Activated CD4-positive, alpha-beta T cell treated with anti-CD3 and anti-CD28 coated beads for 1 hour (primary cell): ENCODE results near the gene ZNF629.
"Not testable (repeated sequence)": the region's sequence is repeated elsewhere in the genome, so short reads cannot be mapped to it uniquely, and the experiment has no call there.

Experiments
- DNase-seq: peaks from one replicate; pipeline ENCODE4 v3.0.0-alpha.2; 2020

ZNF629 gene

GRCh38 chr16:30786936-30787612 is at the start of gene ZNF629:
Gene ZNF629 (minus strand): TSS chr16:30787205. CDS start chr16:30784482, 2,723 bp downstream.
- no peak for DNase-seq

DNA sequence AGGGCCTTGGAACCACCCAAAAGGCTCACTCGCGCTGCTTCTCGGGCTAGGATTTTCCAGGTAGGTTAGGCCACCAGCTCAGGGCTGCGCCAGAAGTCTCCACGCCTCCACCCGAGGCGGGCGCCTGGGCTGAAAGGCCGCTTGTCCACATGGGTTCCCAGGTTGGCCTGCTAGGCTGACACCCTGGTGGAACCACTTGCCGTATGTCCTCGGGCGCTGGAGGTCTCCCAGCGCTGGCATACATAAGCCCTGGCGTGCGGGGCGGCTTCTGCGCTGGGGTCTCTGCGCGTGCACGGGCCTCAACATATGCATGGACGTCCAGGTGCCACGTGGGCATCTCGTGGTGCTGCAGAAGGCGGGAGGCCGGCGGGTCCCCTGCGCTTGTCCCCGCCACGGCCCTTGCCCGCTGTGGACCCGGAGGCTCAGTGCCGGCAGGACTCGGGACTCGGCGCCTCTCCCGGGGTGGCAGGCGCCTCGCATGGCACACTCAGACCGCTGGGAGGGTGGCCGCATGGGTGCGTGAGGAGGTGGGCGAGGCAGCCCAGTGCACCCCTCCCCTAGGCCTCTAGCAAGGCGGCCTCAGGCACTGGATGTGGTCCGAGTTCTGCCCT is 47.2 kb upstream of the ZNF629 start:
- DNase-seq: no peak

- no peak for DNase-seq
Measured at GRCh38 chr16:30830072-30830417, 43.0 kb upstream of the ZNF629 start.

- DNase-seq: no peak
Measured at GRCh38 chr16:30829130-30830071, 42.4 kb upstream of the ZNF629 start.

DNA sequence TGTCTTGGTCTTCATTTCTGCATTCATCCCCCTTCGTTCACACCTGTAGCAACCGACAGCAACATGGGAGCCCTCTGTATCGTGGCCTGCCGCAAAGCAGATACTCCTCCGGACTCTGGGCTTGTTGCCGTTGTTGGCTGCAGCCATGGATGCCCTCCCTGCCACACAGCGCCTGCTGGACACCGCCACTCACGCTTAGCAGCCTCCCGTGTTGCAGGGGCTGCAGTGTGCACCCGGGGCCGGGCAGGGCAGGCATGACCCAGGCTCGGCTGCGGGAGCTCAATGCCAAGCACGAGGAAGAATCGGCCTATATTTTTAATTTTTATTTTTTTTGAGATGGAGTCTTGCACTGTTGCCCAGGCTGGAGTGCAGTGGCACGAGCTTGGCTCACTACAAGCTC is 34.9 kb upstream of the ZNF629 start:
- no peak for DNase-seq

- not testable (repeated sequence) for DNase-seq
Measured at GRCh38 chr16:30821441-30821840, 34.4 kb upstream of the ZNF629 start.

- DNase-seq: no peak
Measured at GRCh38 chr16:30820952-30821421, 34.0 kb upstream of the ZNF629 start.

DNA sequence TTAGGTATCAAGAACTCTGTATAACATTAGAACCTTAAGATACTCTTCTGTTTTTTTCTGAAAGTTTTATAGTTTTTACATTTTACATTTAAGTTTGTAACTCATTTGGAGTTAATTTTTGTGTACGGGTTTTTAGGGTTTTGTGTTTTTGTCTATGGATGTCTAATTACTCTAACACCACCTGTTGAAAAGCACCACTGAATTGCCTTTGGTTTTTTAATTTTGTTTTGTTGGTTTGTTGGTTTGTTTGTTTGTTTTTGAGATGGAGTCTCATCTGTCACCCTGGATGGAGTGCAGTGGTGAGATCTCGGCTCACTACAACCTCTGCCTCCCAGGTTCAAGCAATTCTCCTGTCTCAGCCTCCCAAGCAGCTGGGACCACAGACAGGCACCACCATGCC is 29.8 kb upstream of the ZNF629 start:
- no peak for DNase-seq

GRCh38 chr16:30813821-30814189 is 26.8 kb upstream of the ZNF629 start:
- no peak for DNase-seq

DNA sequence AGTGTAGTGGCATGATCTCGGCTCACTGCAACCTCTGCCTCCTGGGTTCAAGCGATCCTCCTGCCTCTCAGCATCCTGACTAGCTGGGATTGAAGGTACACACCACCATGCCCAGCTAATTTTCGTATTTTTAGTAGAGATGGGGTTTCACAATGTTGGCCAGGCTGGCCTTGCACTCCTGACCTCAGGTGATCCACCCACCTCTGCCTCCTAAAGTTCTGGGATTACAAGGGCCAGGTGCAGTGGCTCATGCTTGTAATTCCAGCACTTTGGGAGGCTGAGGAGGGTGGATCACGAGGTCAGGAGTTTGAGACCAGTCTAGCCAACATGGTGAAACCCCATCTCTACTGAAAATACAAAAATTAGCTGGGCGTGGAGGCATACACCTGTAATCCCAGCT is 22.7 kb upstream of the ZNF629 start:
- not testable (repeated sequence) for DNase-seq

GRCh38 chr16:30808890-30809426 is 22.0 kb upstream of the ZNF629 start:
- DNase-seq: not testable (repeated sequence)

DNA sequence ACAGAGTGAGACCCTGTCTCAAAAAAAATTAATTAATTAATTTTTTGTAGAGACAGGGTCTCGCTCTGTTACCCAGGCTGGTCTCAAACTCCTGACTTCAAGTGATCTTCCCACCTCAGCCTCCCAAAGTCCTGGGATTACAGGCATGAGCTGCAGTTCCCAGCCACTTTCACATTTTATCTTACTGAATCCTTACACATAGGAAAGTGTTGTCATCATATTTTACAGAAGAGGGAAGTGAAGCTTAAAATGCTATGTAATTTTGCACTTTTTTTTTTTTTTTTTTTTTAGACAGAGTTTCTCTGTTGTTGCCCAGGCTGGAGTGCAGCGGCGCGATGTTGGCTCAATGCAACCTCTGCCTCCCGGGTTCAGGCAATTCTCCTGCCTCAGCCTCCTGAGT is 21.1 kb upstream of the ZNF629 start:
- DNase-seq: no peak

- peak; percentile 32 for DNase-seq
Measured at GRCh38 chr16:30805370-30806169, 18.6 kb upstream of the ZNF629 start.

DNA sequence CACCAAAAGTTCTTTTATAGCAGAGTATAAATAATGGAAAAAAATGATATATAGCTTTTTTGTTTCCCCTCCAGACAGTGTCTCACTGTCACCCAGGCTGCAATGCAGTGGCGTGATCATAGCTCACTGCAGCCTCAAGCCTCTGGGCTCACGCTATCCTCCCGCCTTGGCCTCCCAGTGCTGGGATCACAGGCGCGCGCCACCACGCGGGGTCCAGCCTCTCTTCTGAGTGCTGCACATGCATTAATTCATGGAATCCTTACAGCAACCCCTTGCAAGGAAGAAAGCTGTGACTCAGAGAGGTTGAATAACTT is 18.0 kb upstream of the ZNF629 start:
- no peak for DNase-seq

- DNase-seq: no peak
Measured at GRCh38 chr16:30802936-30803335, 15.9 kb upstream of the ZNF629 start.

DNA sequence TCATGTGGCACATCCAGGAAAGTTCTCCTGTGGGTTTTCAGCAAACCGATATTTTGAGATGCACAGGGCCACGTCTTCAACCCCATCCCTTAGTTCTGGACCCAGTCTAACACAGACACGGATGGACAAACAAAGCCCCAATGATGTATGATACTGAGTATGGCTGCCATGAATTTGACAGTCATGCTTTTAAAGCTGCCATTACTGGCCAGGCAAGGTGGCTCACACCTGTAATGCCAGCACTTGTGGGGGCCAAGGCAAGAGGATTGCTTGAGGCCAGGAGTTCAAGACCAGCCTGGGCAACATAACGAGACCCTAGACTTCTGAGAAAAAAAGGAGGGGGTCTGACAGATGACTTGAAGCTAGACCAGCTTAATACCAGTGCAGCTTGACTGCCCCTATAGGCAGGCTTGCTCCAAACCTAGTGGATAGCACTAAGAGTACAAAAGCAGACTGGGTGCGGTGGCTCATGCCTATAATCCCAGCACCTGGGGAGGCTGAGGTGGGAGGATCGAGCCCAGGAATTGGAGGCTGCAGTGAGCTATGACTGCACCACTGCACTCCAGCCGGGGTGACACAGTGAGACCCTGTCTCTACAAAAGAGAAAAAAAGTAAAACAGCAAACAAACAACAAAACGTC is 10.8 kb upstream of the ZNF629 start:
- no peak for DNase-seq

DNA sequence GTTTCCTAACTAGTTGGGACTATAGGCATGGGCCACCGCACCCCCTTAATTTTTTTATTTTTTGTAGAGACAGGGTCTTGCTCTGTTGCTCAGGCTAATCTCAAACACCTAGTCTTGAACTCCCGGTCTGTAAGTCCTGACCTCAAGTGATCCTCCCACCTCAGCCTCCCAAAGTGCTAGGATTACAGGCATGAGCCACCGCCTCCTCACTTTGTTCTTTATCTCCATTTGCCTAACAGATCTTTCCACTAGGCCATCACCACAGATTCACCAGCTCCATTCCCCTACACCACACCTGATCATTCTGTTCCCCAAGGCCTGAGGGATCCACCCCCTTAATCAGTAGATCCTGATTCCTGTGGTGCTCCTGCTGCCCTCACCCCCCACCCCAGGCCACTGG is 7.6 kb upstream of the ZNF629 start:
- DNase-seq: no peak

GRCh38 chr16:30793508-30794069 is 6.6 kb upstream of the ZNF629 start:
- DNase-seq: no peak

GRCh38 chr16:30787613-30788378 is 791 bp upstream of the ZNF629 start:
- no peak for DNase-seq

GRCh38 chr16:30786115-30786935 is 680 bp downstream of the ZNF629 start:
- DNase-seq: no peak
